GM23338 (cell line): Measurements from ENCODE around the gene LRIT3. TPM values are rescaled to one million over a fixed set of nuclear protein-coding genes. Genes with fewer than 3 reads are reported as not detected.
A peak's percentile ranks its signal among the peaks of the same experiment; 100 is the strongest.

Experiments
- ATAC-seq: fragments of 200-7000 bp; cut with Tn5 transposase; 3 replicates; pipeline ENCODE4 v1.9.1; 2020
- DNase-seq: peaks from one replicate; pipeline ENCODE4 v3.0.0-alpha.2; 2015; ENCODE audit warnings: low spot score
- H2AFZ ChIP-seq: fragments of 200-600 bp; sonication (generic); 2 replicates; pipeline ENCODE4 v1.8.0; 2016; ENCODE audit warnings: antibody characterized with exemption, mild to moderate bottlenecking, moderate library complexity
- H3F3A ChIP-seq: fragments of 200-600 bp; sonication (generic); replicated peaks from 2 replicates; pipeline ENCODE4 v1.8.0; 2017; ENCODE audit warnings: antibody characterized with exemption, mixed run types, low read depth
- H3K27ac ChIP-seq: fragments of 200-600 bp; sonication (generic); 2 replicates; pipeline ENCODE4 v1.6.1; 2016; ENCODE audit warnings: low read depth
- H3K27me3 ChIP-seq: fragments of 200-600 bp; sonication (generic); 2 replicates; pipeline ENCODE4 v1.8.0; 2016; ENCODE audit warnings: mild to moderate bottlenecking, mixed run types, moderate library complexity; ENCODE audit not compliant: insufficient read depth
- H3K36me3 ChIP-seq: fragments of 200-600 bp; sonication (generic); 2 replicates; pipeline ENCODE4 v1.8.0; 2016; ENCODE audit warnings: mild to moderate bottlenecking; ENCODE audit not compliant: insufficient read depth
- H3K4me1 ChIP-seq: fragments of 200-600 bp; sonication (generic); 2 replicates; pipeline ENCODE4 v1.8.0; 2016; ENCODE audit warnings: mild to moderate bottlenecking, moderate library complexity; ENCODE audit not compliant: insufficient read depth
- H3K4me2 ChIP-seq: fragments of 200-600 bp; sonication (generic); 2 replicates; pipeline ENCODE4 v1.7.1; 2017; ENCODE audit warnings: mixed run types
- H3K4me3 ChIP-seq: fragments of 200-600 bp; sonication (generic); 2 replicates; pipeline ENCODE4 v1.6.1; 2016; ENCODE audit warnings: mixed run types
- H3K79me2 ChIP-seq: fragments of 200-600 bp; sonication (generic); replicated peaks from 2 replicates; pipeline ENCODE4 v1.8.0; 2017; ENCODE audit warnings: mild to moderate bottlenecking; ENCODE audit not compliant: insufficient read depth
- H3K9me2 ChIP-seq: fragments of 200-600 bp; sonication (generic); 2 replicates; pipeline ENCODE4 v1.8.0; 2017; ENCODE audit not compliant: insufficient read depth
- H4K20me1 ChIP-seq: fragments of 200-600 bp; sonication (generic); replicated peaks from 2 replicates; pipeline ENCODE4 v1.8.0; 2017; ENCODE audit warnings: mild to moderate bottlenecking; ENCODE audit not compliant: insufficient read depth
- H3K27ac Mint-ChIP-seq: 2 replicates; pipeline ENCODE4 v1.8.0; 2020; ENCODE audit warnings: inconsistent platforms, mild to moderate bottlenecking, moderate library complexity, mixed read lengths
- H3K27me3 Mint-ChIP-seq: 3 replicates; pipeline ENCODE4 v1.8.0; 2022; ENCODE audit warnings: low read depth, mild to moderate bottlenecking, moderate library complexity, mixed read lengths, inconsistent platforms; ENCODE audit not compliant: insufficient read depth, poor library complexity
- H3K36me3 Mint-ChIP-seq: 3 replicates; pipeline ENCODE4 v1.8.0; 2021; ENCODE audit warnings: low read depth, mild to moderate bottlenecking, inconsistent platforms, moderate library complexity, mixed read lengths
- H3K4me1 Mint-ChIP-seq: 3 replicates; pipeline ENCODE4 v1.8.0; 2020; ENCODE audit warnings: mild to moderate bottlenecking, inconsistent platforms, mixed read lengths
- H3K4me3 Mint-ChIP-seq: 3 replicates; pipeline ENCODE4 v1.8.0; 2021; ENCODE audit warnings: moderate library complexity, mild to moderate bottlenecking, inconsistent platforms, mixed read lengths
- H3K9me3 Mint-ChIP-seq: 3 replicates; pipeline ENCODE4 v1.8.0; 2020; ENCODE audit warnings: moderate library complexity, mild to moderate bottlenecking, inconsistent platforms, mixed read lengths
- EZH2 ChIP-seq: fragments of 200-600 bp; sonication (generic); IDR thresholded peaks from one replicate; pipeline ENCODE4 v1.8.0; 2017; ENCODE audit warnings: antibody characterized with exemption, mild to moderate bottlenecking, low read depth; ENCODE audit not compliant: unreplicated experiment
- EZH2phosphoT487 ChIP-seq: fragments of 200-600 bp; sonication (generic); IDR thresholded peaks from one replicate; pipeline ENCODE4 v1.8.1; 2018; ENCODE audit warnings: antibody characterized with exemption; ENCODE audit not compliant: unreplicated experiment
- NANOG ChIP-seq: IDR thresholded peaks from 2 replicates; pipeline ENCODE4 v1.6.1; 2016; ENCODE audit warnings: antibody characterized with exemption, borderline replicate concordance
- POLR2AphosphoS5 ChIP-seq: IDR thresholded peaks from 2 replicates; pipeline ENCODE4 v1.6.1; 2016; ENCODE audit warnings: antibody characterized with exemption, low read depth
- STAT1 ChIP-seq: IDR thresholded peaks from one replicate; pipeline ENCODE4 v1.6.1; 2016; ENCODE audit warnings: antibody characterized with exemption; ENCODE audit not compliant: unreplicated experiment
- ZNF462 ChIP-seq: fragments of 250-450 bp; sonication (Bioruptor Pico); IDR thresholded peaks from 2 replicates; pipeline ENCODE4 v1.5.0; 2020; ENCODE audit warnings: mild to moderate bottlenecking, moderate library complexity
- polyA plus RNA-seq: library from polyadenylated mRNA; unstranded; fragments of >200 nt; fragmentation: Nextera tagmentation; extraction: Ambion mirVana; gene quantifications from 2 replicates; pipeline ENCODE4 v1.2.1, GENCODE V29; 2016
- total RNA-seq: library from RNA; depleted of rRNA; stranded (reverse); fragments of >200 nt; shearing (Covaris generic); gene quantifications from 2 replicates; pipeline ENCODE4 v1.2.3, GENCODE V29; 2014
- TF ChIP-seq, protein P1 (sequence below): IDR thresholded peaks from one replicate; pipeline ENCODE4 v1.6.1; 2018; ENCODE audit warnings: antibody characterized with exemption; ENCODE audit not compliant: unreplicated experiment
- TF ChIP-seq, protein P2 (sequence below): IDR thresholded peaks from 2 replicates; pipeline ENCODE4 v1.6.1; 2016; ENCODE audit warnings: antibody characterized with exemption
- TF ChIP-seq, protein P3 (sequence below), 2 experiments: fragments of 200-600 bp in 1 of 2; sonication (generic) in 1 of 2; conservative IDR thresholded peaks; 2 replicates each; pipeline versions ENCODE4 v1.5.1 to v1.6.1; 2016 to 2017; ENCODE audit warnings: antibody characterized with exemption in 2 of 2, low read depth in 2 of 2, mild to moderate bottlenecking in 2 of 2, moderate library complexity in 1 of 2

The LRIT3 gene
- total and polyA plus RNA-seq, 2 experiments from 2014 or later = 0.14 TPM; not detected in 1

DNA sequence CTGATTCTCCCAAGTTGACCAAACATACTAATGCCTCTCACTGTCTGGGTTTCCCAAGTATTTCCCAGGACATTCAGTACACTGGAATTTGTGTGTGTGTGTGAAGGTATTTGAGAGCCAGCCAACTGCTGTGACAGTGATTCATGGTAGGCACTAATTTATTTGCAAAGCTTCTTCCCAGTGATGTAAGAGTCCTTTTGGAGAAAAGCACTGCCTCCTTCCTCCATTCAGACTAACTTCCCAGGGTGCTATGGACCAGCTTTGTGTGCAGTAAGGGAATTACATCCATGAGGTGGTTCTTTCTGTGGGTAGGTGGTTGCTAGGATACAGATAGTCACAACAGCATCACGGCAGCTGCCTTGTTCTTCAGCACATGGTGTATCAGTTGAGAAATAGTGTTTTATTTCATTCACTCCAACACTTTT, 73.5 kb downstream of the LRIT3 start:
- Histone ChIP-seq H3K4me2 (no peak overlapping the region), H3K4me3 (no peak overlapping the region), H3K9me2 (no peaks in the 10 kb centered on the region), H3F3A (no peaks in the 10 kb centered on the region), H3K27ac (no peak overlapping the region), H4K20me1 (no peaks in the 10 kb centered on the region), H3K4me1 (no peaks in the 10 kb centered on the region), H2AFZ (no peak overlapping the region), H3K27me3 (no peaks in the 10 kb centered on the region), H3K79me2 (no peaks in the 10 kb centered on the region), H3K36me3 (no peaks in the 10 kb centered on the region)
- Mint-ChIP-seq H3K27me3 (no peaks in the 10 kb centered on the region), H3K4me1 (peaks cover 12% of the 10 kb centered on the region; the same call in 2 of the 3 replicates), H3K36me3 (no peaks in the 10 kb centered on the region), H3K9me3 (no peaks in the 10 kb centered on the region), H3K4me3 (no peak overlapping the region), H3K27ac (no peak overlapping the region)
- peak; percentile 79 for ATAC-seq
- TF ChIP-seq, protein P1, sequence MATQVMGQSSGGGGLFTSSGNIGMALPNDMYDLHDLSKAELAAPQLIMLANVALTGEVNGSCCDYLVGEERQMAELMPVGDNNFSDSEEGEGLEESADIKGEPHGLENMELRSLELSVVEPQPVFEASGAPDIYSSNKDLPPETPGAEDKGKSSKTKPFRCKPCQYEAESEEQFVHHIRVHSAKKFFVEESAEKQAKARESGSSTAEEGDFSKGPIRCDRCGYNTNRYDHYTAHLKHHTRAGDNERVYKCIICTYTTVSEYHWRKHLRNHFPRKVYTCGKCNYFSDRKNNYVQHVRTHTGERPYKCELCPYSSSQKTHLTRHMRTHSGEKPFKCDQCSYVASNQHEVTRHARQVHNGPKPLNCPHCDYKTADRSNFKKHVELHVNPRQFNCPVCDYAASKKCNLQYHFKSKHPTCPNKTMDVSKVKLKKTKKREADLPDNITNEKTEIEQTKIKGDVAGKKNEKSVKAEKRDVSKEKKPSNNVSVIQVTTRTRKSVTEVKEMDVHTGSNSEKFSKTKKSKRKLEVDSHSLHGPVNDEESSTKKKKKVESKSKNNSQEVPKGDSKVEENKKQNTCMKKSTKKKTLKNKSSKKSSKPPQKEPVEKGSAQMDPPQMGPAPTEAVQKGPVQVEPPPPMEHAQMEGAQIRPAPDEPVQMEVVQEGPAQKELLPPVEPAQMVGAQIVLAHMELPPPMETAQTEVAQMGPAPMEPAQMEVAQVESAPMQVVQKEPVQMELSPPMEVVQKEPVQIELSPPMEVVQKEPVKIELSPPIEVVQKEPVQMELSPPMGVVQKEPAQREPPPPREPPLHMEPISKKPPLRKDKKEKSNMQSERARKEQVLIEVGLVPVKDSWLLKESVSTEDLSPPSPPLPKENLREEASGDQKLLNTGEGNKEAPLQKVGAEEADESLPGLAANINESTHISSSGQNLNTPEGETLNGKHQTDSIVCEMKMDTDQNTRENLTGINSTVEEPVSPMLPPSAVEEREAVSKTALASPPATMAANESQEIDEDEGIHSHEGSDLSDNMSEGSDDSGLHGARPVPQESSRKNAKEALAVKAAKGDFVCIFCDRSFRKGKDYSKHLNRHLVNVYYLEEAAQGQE = no peak
- TF ChIP-seq STAT1 = no peak
- TF ChIP-seq POLR2AphosphoS5 = no peak
- TF ChIP-seq, protein P2, sequence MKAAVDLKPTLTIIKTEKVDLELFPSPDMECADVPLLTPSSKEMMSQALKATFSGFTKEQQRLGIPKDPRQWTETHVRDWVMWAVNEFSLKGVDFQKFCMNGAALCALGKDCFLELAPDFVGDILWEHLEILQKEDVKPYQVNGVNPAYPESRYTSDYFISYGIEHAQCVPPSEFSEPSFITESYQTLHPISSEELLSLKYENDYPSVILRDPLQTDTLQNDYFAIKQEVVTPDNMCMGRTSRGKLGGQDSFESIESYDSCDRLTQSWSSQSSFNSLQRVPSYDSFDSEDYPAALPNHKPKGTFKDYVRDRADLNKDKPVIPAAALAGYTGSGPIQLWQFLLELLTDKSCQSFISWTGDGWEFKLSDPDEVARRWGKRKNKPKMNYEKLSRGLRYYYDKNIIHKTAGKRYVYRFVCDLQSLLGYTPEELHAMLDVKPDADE = no peak
- TF ChIP-seq, protein P3, sequence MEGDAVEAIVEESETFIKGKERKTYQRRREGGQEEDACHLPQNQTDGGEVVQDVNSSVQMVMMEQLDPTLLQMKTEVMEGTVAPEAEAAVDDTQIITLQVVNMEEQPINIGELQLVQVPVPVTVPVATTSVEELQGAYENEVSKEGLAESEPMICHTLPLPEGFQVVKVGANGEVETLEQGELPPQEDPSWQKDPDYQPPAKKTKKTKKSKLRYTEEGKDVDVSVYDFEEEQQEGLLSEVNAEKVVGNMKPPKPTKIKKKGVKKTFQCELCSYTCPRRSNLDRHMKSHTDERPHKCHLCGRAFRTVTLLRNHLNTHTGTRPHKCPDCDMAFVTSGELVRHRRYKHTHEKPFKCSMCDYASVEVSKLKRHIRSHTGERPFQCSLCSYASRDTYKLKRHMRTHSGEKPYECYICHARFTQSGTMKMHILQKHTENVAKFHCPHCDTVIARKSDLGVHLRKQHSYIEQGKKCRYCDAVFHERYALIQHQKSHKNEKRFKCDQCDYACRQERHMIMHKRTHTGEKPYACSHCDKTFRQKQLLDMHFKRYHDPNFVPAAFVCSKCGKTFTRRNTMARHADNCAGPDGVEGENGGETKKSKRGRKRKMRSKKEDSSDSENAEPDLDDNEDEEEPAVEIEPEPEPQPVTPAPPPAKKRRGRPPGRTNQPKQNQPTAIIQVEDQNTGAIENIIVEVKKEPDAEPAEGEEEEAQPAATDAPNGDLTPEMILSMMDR (conservative IDR thresholded peaks at IDR 0.05; ENCODE audit: low read depth in 2 of 2) = no peak
- no peak for TF ChIP-seq EZH2
- no peak for TF ChIP-seq ZNF462 (CRISPR knock-in tag)
- no peak for TF ChIP-seq NANOG
- no peak for TF ChIP-seq EZH2phosphoT487
- peak; percentile 61 for DNase-seq
